A673 (cell line): ENCODE data around the gene KYNU.

ENCODE experiments used
- CTCF ChIP-seq: fragments of 300-800, 200-600 bp; sonication (generic); conservative IDR thresholded peaks from 2 replicates; pipeline ENCODE4 v1.5.1; 2017; ENCODE audit warnings: low read depth, mild to moderate bottlenecking, antibody characterized with exemption, low read length, moderate library complexity, mixed read lengths
- EZH2 ChIP-seq: fragments of 200-600 bp; sonication (generic); IDR thresholded peaks from 2 replicates; pipeline ENCODE4 v1.6.1; 2017; ENCODE audit warnings: borderline replicate concordance, low read depth, mild to moderate bottlenecking, mixed read lengths, antibody characterized with exemption, low read length; ENCODE audit not compliant: poor library complexity, severe bottlenecking

GRCh38 chr2:143071185-143071876 lies 193.9 kb downstream of the KYNU start:
- TF ChIP-seq CTCF, result no peak
- TF ChIP-seq EZH2, result no peak
